A673 (cell line): ENCODE measurements around the gene GRK1. TPM values are rescaled to one million over a fixed set of nuclear protein-coding genes. Genes with fewer than 3 reads are reported as not detected.

Experiments used
- BruUV-seq: library from RNA; stranded (reverse); fragments of 400-500 nt; replicated peaks from 2 replicates; lab custom pipeline; 2021; lab: Mats Ljungman, UMichigan
- CTCF ChIA-PET: fragments of 300-600 bp; sonication (Branson Sonifier 250); formaldehyde crosslinking; loops from one replicate; lab custom pipeline; 2022; ENCODE audit warnings: antibody characterized with exemption; lab: Charles Lee
- POLR2A ChIA-PET: fragments of 300-600 bp; sonication (Branson Sonifier 250); formaldehyde crosslinking; loops from one replicate; lab custom pipeline; 2022; ENCODE audit warnings: antibody characterized with exemption; ENCODE audit not compliant: low non-redundant PET; lab: Charles Lee
- DNase-seq: peaks from one replicate; pipeline ENCODE4 v3.0.0-alpha.2; 2015; ENCODE audit warnings: low spot score
- H3K27ac ChIP-seq: fragments of 200-600 bp; sonication (generic); 2 replicates; pipeline ENCODE4 v1.5.1; 2016; ENCODE audit warnings: mixed run types, low read depth, mild to moderate bottlenecking, mixed read lengths, antibody characterized with exemption, low read length; ENCODE audit not compliant: poor library complexity, severe bottlenecking
- H3K27me3 ChIP-seq: fragments of 200-600 bp; sonication (generic); replicated peaks from 2 replicates; pipeline ENCODE4 v1.6.1; 2017; ENCODE audit warnings: mixed run types, low read depth, mild to moderate bottlenecking, mixed read lengths, antibody characterized with exemption, low read length; ENCODE audit not compliant: insufficient read depth, poor library complexity
- H3K36me3 ChIP-seq: fragments of 200-600 bp; sonication (generic); 2 replicates; pipeline ENCODE4 v1.6.1; 2016; ENCODE audit warnings: mixed run types, mild to moderate bottlenecking, mixed read lengths, antibody characterized with exemption, low read length; ENCODE audit not compliant: insufficient read depth, poor library complexity, severe bottlenecking
- H3K4me1 ChIP-seq: fragments of 200-600 bp; sonication (generic); 2 replicates; pipeline ENCODE4 v1.6.1; 2017; ENCODE audit warnings: mixed run types, mild to moderate bottlenecking, mixed read lengths, antibody characterized with exemption, low read length; ENCODE audit not compliant: insufficient read depth, poor library complexity, severe bottlenecking
- H3K4me3 ChIP-seq: fragments of 200-600 bp; sonication (generic); 2 replicates; pipeline ENCODE4 v1.5.1; 2016; ENCODE audit warnings: low read depth, mixed run types, mild to moderate bottlenecking, mixed read lengths, low read length; ENCODE audit not compliant: poor library complexity, severe bottlenecking
- H3K9me3 ChIP-seq: fragments of 200-600 bp; sonication (generic); 2 replicates; pipeline ENCODE4 v1.6.1; 2016; ENCODE audit warnings: mixed run types, low read depth, mild to moderate bottlenecking, mixed read lengths, antibody characterized with exemption, low read length; ENCODE audit not compliant: poor library complexity, severe bottlenecking
- EZH2 ChIP-seq: fragments of 200-600 bp; sonication (generic); IDR thresholded peaks from 2 replicates; pipeline ENCODE4 v1.6.1; 2017; ENCODE audit warnings: borderline replicate concordance, low read depth, mild to moderate bottlenecking, mixed read lengths, antibody characterized with exemption, low read length; ENCODE audit not compliant: poor library complexity, severe bottlenecking
- intact Hi-C: fragments of 100-400 bp; cut with micrococcal nuclease; formaldehyde crosslinking; loops from one replicate; pipeline ENCODE4 v1.10.0; 2022; ENCODE audit not compliant: unreplicated experiment
- total RNA-seq: library from RNA; stranded (reverse); gene quantifications from 2 replicates; pipeline ENCODE4 v1.2.3, GENCODE V29; 2021
- TF ChIP-seq, protein P1 (sequence below): fragments of 300-800, 200-600 bp; sonication (generic); conservative IDR thresholded peaks from 2 replicates; pipeline ENCODE4 v1.5.1; 2017; ENCODE audit warnings: low read depth, mild to moderate bottlenecking, antibody characterized with exemption, low read length, moderate library complexity, mixed read lengths

The GRK1 gene
- total RNA-seq, 1 experiment from 2014 or later = not detected

DNA sequence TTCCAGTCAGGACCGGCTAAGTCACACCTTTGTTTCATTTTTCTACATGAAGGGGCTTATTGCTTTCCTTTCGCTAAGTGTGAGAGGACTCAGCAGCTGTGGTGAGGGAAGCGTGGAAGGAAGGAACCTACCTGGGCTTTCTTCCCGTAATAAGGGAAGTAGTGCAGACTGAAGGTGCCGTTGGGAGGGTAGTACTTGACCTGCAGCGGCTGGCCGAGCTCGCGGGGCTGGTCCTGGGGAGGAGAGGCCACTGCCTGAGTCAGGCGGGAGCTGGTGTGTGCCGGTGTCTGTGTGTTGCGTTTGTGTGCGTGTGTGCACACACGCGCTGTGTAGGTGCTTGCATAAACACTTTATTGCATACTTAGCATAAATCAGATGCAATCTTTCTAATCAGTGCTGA is 16.7 kb upstream of the GRK1 start:
- H3K27ac ChIP-seq = no peak overlapping the region
- H3K27me3 ChIP-seq = no peaks in the 10 kb centered on the region
- H3K36me3 ChIP-seq = no peaks in the 10 kb centered on the region
- BruUV-seq = no TSS peak
- H3K4me1 ChIP-seq = peaks cover 32% of the 10 kb centered on the region
- ChIA-PET CTCF (no interaction called here), POLR2A (no interaction called here)
- TF ChIP-seq, protein P1, sequence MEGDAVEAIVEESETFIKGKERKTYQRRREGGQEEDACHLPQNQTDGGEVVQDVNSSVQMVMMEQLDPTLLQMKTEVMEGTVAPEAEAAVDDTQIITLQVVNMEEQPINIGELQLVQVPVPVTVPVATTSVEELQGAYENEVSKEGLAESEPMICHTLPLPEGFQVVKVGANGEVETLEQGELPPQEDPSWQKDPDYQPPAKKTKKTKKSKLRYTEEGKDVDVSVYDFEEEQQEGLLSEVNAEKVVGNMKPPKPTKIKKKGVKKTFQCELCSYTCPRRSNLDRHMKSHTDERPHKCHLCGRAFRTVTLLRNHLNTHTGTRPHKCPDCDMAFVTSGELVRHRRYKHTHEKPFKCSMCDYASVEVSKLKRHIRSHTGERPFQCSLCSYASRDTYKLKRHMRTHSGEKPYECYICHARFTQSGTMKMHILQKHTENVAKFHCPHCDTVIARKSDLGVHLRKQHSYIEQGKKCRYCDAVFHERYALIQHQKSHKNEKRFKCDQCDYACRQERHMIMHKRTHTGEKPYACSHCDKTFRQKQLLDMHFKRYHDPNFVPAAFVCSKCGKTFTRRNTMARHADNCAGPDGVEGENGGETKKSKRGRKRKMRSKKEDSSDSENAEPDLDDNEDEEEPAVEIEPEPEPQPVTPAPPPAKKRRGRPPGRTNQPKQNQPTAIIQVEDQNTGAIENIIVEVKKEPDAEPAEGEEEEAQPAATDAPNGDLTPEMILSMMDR = no peak
- intact Hi-C loops = no loop called here
- no peak overlapping the region for H3K4me3 ChIP-seq
- H3K9me3 ChIP-seq = no peaks in the 10 kb centered on the region
- DNase-seq = no peak

DNA sequence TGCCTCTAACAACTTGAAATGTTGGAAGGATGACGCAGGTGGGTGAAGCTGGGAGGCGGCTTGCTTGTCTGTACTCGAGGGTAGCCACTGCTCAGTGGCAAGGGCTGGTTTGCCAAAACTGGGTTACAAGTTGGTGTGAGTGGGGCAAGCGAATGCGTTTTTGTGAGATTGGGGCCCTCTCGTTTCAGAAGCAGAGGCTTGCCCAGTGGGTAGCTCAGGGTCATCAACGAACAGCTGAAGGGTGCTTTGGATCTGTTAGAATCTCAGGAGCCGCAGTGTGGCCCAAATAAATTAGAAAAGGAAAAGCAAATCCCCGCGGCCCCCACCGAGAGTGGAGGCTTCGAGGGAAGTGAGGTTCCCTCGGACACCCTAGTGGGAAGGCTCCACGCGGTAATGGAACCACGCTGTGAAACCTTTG is 16.3 kb upstream of the GRK1 start:
- ChIA-PET POLR2A (no interaction called here), CTCF (no interaction called here)
- BruUV-seq = no TSS peak
- Histone ChIP-seq H3K27me3 (no peaks in the 10 kb centered on the region), H3K9me3 (no peaks in the 10 kb centered on the region), H3K4me3 (no peak overlapping the region), H3K4me1 (peaks cover 32% of the 10 kb centered on the region), H3K36me3 (no peaks in the 10 kb centered on the region), H3K27ac (no peak overlapping the region)
- no peak for TF ChIP-seq EZH2
- TF ChIP-seq, protein P1 = no peak
- intact Hi-C loops = no loop called here
- no peak for DNase-seq

DNA sequence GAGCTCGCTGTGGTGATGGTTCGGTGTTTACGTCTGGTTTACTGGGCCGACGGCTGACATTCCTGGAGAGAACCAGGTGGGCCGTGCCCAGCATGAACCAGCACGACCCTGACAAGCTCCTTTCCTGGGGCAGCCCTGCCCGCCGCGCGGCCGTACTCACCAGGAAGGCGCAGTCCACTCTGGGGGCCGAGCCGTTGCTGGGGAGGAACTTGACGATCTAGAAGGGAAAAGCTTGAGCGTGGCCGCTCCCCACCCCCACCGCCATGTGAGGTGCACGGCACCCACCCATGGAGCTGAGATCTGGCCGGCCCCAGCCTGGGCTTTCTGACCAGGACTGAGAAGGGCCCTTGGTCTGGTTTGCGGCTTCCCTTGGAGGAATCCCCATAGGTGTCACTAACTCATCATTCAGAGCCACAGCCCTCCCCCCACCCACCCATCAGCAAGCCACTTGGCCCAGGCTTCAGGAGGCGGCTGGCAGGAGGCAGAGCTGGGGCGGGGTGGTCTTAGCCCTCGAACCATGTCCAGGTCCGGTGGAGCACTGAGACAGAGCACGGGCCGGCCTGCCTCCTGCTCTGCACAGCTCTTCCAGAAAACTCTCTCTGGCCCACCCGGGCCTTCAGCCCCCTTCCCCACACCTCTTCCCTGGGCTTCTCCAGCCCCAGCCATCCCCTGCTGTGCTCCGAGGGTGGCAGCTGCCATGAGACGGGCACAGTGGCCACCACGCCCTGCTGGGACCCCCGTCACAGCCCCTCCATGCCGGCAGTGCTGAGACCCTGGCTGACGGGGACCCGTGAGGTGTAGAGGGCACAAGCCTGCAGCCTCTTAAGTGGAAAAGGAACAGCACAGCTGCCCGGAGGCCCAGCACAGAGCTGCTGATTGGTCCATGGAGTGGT is 15.3 kb upstream of the GRK1 start:
- Histone ChIP-seq H3K27ac (no peak overlapping the region), H3K4me1 (peaks cover 26% of the 10 kb centered on the region), H3K4me3 (no peak overlapping the region), H3K9me3 (no peaks in the 10 kb centered on the region), H3K27me3 (no peaks in the 10 kb centered on the region), H3K36me3 (no peaks in the 10 kb centered on the region)
- no peak for DNase-seq
- ChIA-PET CTCF (no interaction called here), POLR2A (no interaction called here)
- no TSS peak for BruUV-seq
- intact Hi-C loops = no loop called here
- no peak for TF ChIP-seq EZH2
- TF ChIP-seq, protein P1 = no peak
